ENCODE measurements around the gene PRR22. TPM values are rescaled to one million over a fixed set of nuclear protein-coding genes. Genes with fewer than 3 reads are reported as not detected.

Gene PRR22
- total RNA-seq, 1 experiment from 2014 or later, result 13.5 TPM

GRCh38 chr19:5822181-5822844, 37.8 kb upstream of the PRR22 start:
- ATAC-seq (no peak), DNase-seq (ENCODE audit: low read depth, low spot score) (no peak)
- intact Hi-C loops (cut with micrococcal nuclease), result no loop called here
- BruUV-seq (replicated peaks), result no TSS peak
- no peaks in the 10 kb centered on the region for H3K9me3 ChIP-seq (ENCODE audit: control insufficient read depth in 1 of 2, insufficient read depth in 1 of 2, low read depth in 1 of 2, low read length in 2 of 2)
- no peak overlapping the region for H3K27ac ChIP-seq (ENCODE audit: low read depth, low read length)
- H3K9me2 ChIP-seq (ENCODE audit: insufficient read depth), result no peaks in the 10 kb centered on the region
- ChIA-PET RAD21 (ENCODE audit: low non-redundant PET in 1 of 2, low total read pairs in 2 of 2, uncharacterized antibody in 2 of 2, unreplicated experiment in 2 of 2) (interaction anchor here in 1 of 2 experiments (1.7 kb wide), 1 partner anchor 18 kb away, joined by 7 read pairs; the partner anchor contains the start of gene NRTN), POLR2A (no interaction called here), CTCF (interaction anchor here (1.7 to 5.1 kb wide), 2 partner anchors 18 to 28 kb away, joined by 4 to 45 read pairs; partner anchors contain the start of gene NRTN)
- H3K4me2 ChIP-seq (ENCODE audit: low read length), result no peak overlapping the region
- no peak overlapping the region for H2AFZ ChIP-seq (ENCODE audit: low read depth, low read length, poor library complexity, severe bottlenecking)
- H3K9ac ChIP-seq (ENCODE audit: low read length), result no peak overlapping the region
- H3K79me2 ChIP-seq (ENCODE audit: insufficient read depth, low read length), result no peaks in the 10 kb centered on the region
- H4K20me1 ChIP-seq (ENCODE audit: insufficient read depth), result no peaks in the 10 kb centered on the region
- no peaks in the 10 kb centered on the region for H3K36me3 ChIP-seq (ENCODE audit: control insufficient read depth in 1 of 2, insufficient read depth in 2 of 2, low read length in 2 of 2)
- TF ChIP-seq SIN3A (IDR thresholded peaks at IDR 0.05; ENCODE audit: low read depth), result no peak
- TF ChIP-seq ATF3 (IDR thresholded peaks at IDR 0.05), result no peak
- no peak for TF ChIP-seq ZFX (IDR thresholded peaks at IDR 0.05)
- TF ChIP-seq REST (IDR thresholded peaks at IDR 0.05; ENCODE audit: low read depth), result no peak
- no peak for TF ChIP-seq SRF (IDR thresholded peaks at IDR 0.05; ENCODE audit: low read depth)
- TF ChIP-seq EZH2 (IDR thresholded peaks at IDR 0.05), result no peak
- TF ChIP-seq JUND (IDR thresholded peaks at IDR 0.05), result no peak
- TF ChIP-seq EGR1 (IDR thresholded peaks at IDR 0.05; ENCODE audit: low read depth), result no peak
- no peak for TF ChIP-seq FOSL1 (IDR thresholded peaks at IDR 0.05; ENCODE audit: low read depth)
- TF ChIP-seq CBX3 (IDR thresholded peaks at IDR 0.05; ENCODE audit: low read depth), result no peak
- no peak for TF ChIP-seq ELF1 (IDR thresholded peaks at IDR 0.05; ENCODE audit: borderline replicate concordance, low read depth)
- TF ChIP-seq TCF7L2 (IDR thresholded peaks at IDR 0.05; ENCODE audit: borderline replicate concordance, extremely low read depth, insufficient read depth, insufficient read length), result no peak
- TF ChIP-seq MAX (IDR thresholded peaks at IDR 0.05), result no peak
- no peak for TF ChIP-seq CEBPB (IDR thresholded peaks at IDR 0.05; ENCODE audit: low read depth)
- TF ChIP-seq CTCF (IDR thresholded peaks at IDR 0.05 in 2 of 3, conservative IDR thresholded peaks at IDR 0.05 in 1 of 3; ENCODE audit: borderline replicate concordance in 1 of 3, insufficient read depth in 1 of 3, low read depth in 2 of 3, low read length in 2 of 3), result no peak
- TF ChIP-seq YY1 (IDR thresholded peaks at IDR 0.05; ENCODE audit: extremely low read depth, insufficient replicate concordance, low read depth, low read length), result no peak
- no peak for TF ChIP-seq EZH2phosphoT487 (IDR thresholded peaks at IDR 0.05; ENCODE audit: borderline replicate concordance)
- H3K4me1 ChIP-seq (ENCODE audit: control insufficient read depth in 1 of 2, insufficient read depth in 2 of 2, low read length in 2 of 2), result peaks cover 12 to 16% of the 10 kb centered on the region in 2 experiments
- H3K4me3 ChIP-seq (replicated peaks in 1 of 2; ENCODE audit: low read depth in 1 of 2, low read length in 2 of 2), result no peak overlapping the region
- H3K27me3 ChIP-seq (ENCODE audit: insufficient read depth, low read length), result no peaks in the 10 kb centered on the region

Data from HCT116 (cell line).